Epithelial cell of proximal tubule (primary cell): ENCODE results near the gene NDUFAB1. TPM values are rescaled to one million over a fixed set of nuclear protein-coding genes. Genes with fewer than 3 reads are reported as not detected.
"Not testable (repeated sequence)": the region's sequence is repeated elsewhere in the genome, so short reads cannot be mapped to it uniquely, and the experiment has no call there.

ENCODE experiments used
- DNase-seq: peaks from one replicate; pipeline ENCODE4 v3.0.0-alpha.2; 2011; ENCODE audit warnings: low read depth
- H3K4me3 ChIP-seq: 2 replicates; pipeline ENCODE4 v1.5.1; 2011; ENCODE audit warnings: low read depth, mild to moderate bottlenecking, low read length
- total RNA-seq: library from RNA; depleted of rRNA; stranded (reverse); fragments of >200 nt; gene quantifications from 2 replicates; pipeline ENCODE4 v1.2.3, GENCODE V29; 2015
- TF ChIP-seq, protein P1 (sequence below): conservative IDR thresholded peaks from 2 replicates; pipeline ENCODE4 v1.5.1; 2012; ENCODE audit warnings: low read depth, mild to moderate bottlenecking, low read length

Gene NDUFAB1
- total RNA-seq, 1 donor from 2014 or later, result 98.7 TPM

DNA sequence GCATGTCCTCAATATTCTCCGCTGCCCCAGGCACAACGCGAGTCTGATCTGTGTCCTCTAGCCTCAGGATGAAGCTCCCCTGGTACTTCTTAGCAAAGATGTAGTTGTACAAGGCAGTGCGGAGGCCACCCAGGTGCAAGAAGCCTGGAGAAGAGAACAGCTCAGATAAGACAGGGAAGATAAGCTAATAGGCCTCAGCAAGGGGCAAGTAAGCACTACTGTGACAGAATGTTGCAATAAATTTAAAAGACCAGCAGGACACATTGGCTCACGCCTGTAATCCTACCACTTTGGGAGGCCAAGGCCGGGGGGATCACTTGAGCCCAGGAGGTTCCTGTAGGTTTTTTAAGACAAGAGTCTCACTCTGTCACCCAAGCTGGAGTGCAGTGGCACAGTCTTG lies 44.0 kb downstream of the NDUFAB1 start:
- TF ChIP-seq, protein P1, sequence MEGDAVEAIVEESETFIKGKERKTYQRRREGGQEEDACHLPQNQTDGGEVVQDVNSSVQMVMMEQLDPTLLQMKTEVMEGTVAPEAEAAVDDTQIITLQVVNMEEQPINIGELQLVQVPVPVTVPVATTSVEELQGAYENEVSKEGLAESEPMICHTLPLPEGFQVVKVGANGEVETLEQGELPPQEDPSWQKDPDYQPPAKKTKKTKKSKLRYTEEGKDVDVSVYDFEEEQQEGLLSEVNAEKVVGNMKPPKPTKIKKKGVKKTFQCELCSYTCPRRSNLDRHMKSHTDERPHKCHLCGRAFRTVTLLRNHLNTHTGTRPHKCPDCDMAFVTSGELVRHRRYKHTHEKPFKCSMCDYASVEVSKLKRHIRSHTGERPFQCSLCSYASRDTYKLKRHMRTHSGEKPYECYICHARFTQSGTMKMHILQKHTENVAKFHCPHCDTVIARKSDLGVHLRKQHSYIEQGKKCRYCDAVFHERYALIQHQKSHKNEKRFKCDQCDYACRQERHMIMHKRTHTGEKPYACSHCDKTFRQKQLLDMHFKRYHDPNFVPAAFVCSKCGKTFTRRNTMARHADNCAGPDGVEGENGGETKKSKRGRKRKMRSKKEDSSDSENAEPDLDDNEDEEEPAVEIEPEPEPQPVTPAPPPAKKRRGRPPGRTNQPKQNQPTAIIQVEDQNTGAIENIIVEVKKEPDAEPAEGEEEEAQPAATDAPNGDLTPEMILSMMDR, result no peak
- DNase-seq, result no peak
- no peak overlapping the region for H3K4me3 ChIP-seq

DNA sequence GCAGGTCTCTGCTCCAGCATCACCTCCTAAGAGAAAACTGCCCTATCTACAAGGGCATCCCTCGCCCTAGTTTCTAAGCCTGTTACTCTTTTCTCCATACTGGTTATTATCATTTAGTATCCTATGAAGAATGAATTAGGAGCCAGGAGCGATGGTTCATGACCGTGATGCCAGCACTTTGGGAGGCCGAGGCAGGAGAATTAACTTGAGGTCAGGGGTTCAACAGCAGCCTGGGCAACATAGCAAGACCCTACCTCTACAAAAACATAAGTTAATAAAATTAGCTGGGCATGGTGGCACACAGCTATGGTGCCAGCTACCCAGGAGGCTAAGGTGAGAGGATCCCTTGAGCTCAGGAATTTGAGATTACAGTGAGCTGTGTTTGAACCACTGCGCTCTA lies 46.2 kb downstream of the NDUFAB1 start:
- no peak for DNase-seq

DNA sequence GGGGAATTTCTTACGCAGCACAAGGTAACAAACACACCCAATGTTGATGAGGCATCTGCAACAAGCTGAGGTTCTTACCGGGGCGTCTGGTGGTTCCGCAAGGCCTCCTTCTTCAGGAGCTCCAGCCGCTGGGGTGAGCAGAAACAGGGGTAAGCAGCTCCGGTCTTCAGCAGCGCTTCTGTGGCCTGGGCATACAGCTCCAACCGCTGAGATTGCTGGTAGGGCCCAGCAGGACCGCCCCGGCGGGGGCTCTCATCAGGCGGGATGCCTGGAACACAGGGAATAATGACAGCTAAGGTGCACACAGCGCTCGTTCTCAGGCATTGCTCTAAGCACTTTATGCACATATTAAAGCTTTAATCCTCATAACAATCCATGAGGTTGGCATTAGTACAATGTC lies 51.7 kb downstream of the NDUFAB1 start:
- no peak overlapping the region for H3K4me3 ChIP-seq
- TF ChIP-seq, protein P1, result no peak
- no peak for DNase-seq

More for the DNA sequence above, 46.2 kb downstream of the NDUFAB1 start:
- TF ChIP-seq, protein P1, result no peak
- H3K4me3 ChIP-seq, result no peak overlapping the region

DNA sequence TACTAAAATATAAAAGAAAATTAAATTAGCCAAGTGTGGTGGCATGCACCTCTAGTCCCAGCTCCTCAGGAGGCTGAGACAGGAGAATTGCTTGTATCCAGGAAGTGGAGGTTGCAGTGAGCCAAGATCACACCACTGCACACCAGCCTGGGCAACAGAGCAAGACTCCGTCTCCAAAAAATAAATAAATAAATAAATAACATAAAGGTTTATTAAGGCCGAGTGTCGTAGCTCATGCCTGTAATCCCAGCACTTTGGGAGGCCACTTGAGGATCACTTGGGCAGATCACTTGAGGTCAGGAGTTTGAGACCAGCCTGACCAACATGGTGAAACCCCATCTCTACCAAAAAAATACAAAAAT lies 55.3 kb downstream of the NDUFAB1 start:
- DNase-seq, H3K4me3 ChIP-seq: not testable (repeated sequence)

DNA sequence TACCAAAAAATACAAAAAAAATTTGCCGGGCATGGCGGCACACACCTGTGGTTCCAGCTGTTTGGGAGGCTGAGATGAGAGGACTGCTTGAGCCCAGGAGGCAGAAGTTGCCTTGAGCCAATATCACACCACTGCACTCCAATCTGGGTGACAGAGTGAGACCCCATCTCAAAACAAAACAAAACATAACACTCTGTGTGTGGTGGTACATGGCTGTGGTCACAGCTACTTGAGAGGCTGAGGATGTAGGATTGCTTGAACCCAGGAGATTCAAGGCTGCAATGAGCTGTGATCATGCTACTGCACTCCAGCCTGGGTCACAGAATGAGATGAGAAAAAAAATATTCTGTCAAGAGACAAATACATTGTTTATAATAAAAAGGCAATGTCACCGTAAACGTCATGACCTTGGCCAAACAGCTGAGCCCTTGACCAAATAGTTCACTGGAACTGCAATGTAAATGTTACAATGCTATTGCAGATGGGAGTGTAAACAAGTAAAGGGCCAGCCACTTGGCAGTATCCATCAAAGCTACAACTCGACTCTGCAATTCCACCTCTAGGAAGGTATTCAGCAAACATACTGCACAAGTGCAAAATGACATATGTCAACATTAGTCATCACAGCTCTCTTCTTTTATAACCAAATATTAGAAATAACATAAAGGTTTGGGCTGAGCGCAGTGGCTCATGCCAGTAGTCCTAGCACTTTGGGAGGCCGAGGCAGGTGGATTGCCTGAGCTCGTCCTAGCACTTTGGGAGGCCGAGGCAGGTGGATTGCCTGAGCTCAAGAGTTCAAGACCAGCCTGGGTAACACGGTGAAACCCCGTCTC lies 55.9 kb downstream of the NDUFAB1 start:
- DNase-seq, result no peak
- TF ChIP-seq, protein P1, result no peak
- no peak overlapping the region for H3K4me3 ChIP-seq

DNA sequence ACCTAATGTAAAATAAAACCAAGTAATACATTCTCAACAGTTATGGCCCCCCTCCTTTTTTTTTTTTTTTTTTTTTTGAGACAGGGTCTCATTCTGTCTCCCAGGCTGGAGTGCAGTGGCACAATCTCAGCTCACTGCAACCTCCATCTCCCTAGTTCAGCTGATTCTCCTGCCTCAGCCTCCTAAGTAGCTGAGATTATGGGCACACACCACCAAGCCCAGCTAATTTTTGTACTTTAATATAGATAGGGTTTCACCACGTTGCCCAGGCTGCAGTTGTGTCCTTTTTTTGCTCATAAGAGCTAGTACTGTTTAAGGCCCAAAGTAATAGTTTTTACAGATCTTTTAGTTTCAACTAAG lies 57.2 kb downstream of the NDUFAB1 start:
- TF ChIP-seq, protein P1, result no peak
- DNase-seq, result no peak
- no peak overlapping the region for H3K4me3 ChIP-seq

DNA sequence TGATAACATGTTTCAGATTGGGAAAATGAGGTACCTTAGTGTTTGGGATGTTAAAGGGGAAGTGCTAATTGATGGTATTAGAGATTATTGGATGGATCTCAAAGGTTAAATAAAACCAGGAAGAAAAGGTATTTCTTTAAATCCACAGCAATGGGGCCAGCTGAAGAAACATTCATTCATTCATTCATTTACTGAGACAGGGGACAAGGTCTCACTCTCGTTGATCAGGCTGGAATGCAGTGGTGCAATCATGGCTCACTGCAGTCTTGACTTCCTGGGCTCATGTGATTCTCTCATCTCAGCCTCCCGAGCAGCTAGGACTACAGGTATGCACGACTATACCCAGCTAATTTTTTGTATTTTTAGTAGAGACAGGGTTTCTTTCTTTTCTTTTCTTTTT lies 58.7 kb downstream of the NDUFAB1 start:
- DNase-seq, result no peak
- TF ChIP-seq, protein P1, result no peak

More for the DNA sequence above, 58.7 kb downstream of the NDUFAB1 start:
- H3K4me3 ChIP-seq, result no peak overlapping the region
